Pancreas (tissue), 10 donors: Measurements from ENCODE around the gene LRRC4. TPM values are rescaled to one million over a fixed set of nuclear protein-coding genes. Genes with fewer than 3 reads are reported as not detected.

ENCODE experiments used
- ATAC-seq, 4 donors: fragments of 200-7000 bp; cut with Tn5 transposase; one replicate each; pipeline versions ENCODE4 v1.8.0 to v1.9.1; 2020; ENCODE audit warnings: mild to moderate bottlenecking in 4 of 4, moderate library complexity in 4 of 4
- DNase-seq, 6 donors: peaks; one replicate each; pipeline ENCODE4 v3.0.0-alpha.2; 2020
- FAIRE-seq: peaks from 2 replicates; lab custom pipeline; 2012; peaks lifted over from hg19 to GRCh38; lab: Jason Lieb, UNC
- H3K27ac ChIP-seq, 4 donors: fragments of 200-600 bp; sonication (generic); 1 replicate in 3 of 4; 2 replicates in 1 of 4; pipeline versions ENCODE4 v1.5.0 to v1.8.0; 2020
- H3K27me3 ChIP-seq, 4 donors: fragments of 200-600 bp; one replicate each; pipeline ENCODE4 v1.8.0; 2021
- H3K36me3 ChIP-seq, 3 donors: fragments of 200-600 bp; sonication (generic) in 1 of 3; one replicate each; pipeline versions ENCODE4 v1.5.0 to v1.8.0; 2020 to 2021
- H3K4me1 ChIP-seq, 3 donors: fragments of 200-600 bp; one replicate each; pipeline ENCODE4 v1.8.0; 2021
- H3K4me3 ChIP-seq, 4 donors: fragments of 200-600 bp; sonication (generic) in 2 of 4; one replicate each; pipeline versions ENCODE4 v1.5.0 to v1.8.0; 2020 to 2021
- H3K9me3 ChIP-seq, 4 donors: fragments of 200-600 bp; one replicate each; pipeline ENCODE4 v1.8.0; 2021
- WGBS, 2 donors: extraction: QIAGEN DNeasy Blood & Tissue Kit; methylation state at CpG; one replicate each; pipeline ENCODE4 v1.1.7; 2013; 5-methylcytosine and 5-hydroxymethylcytosine counted together
- intact Hi-C, 3 donors: fragments of 100-400 bp; cut with DNase I; formaldehyde crosslinking; loops; one replicate each; pipeline versions ENCODE4 v1.11.1 to v1.14.2; 2022
- polyA plus RNA-seq, 2 donors: library from polyadenylated mRNA; stranded (reverse); fragments of 200-250 nt; gene quantifications; one replicate each; pipeline ENCODE4 v1.2.3, GENCODE V29; 2013
- total RNA-seq, 6 donors: library from RNA; stranded (reverse); fragmentation: NEBNext Ultra II Directional in 4 of 6; extraction: Animal tissue kit (Norgen Biotek cat#: 25700) in 4 of 6; gene quantifications; one replicate each; pipeline versions ENCODE4 v1.2.1 to v1.2.4, GENCODE V29; 2021 to 2023
- TF ChIP-seq, protein P1 (sequence below), 4 donors: fragments of 200-600 bp; sonication (generic) in 3 of 4; IDR thresholded peaks; one replicate each; pipeline versions ENCODE4 v1.5.0 to v1.8.0; 2021; ENCODE audit warnings: antibody characterized with exemption in 4 of 4
- donor health status: healthy with polysubstance abuse.
- donor health status: DM: no; HTN: no; CAD: no; lungs with moderate emphysema.
- donor health status: DM: no; HTN: no; CAD: no.
- donor health status: control.
- donor health status: control.
- donor health status: Bipolar disorder and iron deficiency.
- donor health status: DM: yes; HTN: yes; CAD: no.
- donor health status: DM: no; HTN: no; CAD: no.
- donor health status: DM: no; HTN: no; CAD: no.
- donor health status: DM: yes; HTN: yes; CAD: no.

The LRRC4 gene
- total and polyA plus RNA-seq, 8 donors = 0.42 to 2.4 (median 0.84) TPM

GRCh38 chr7:128027485-128027980 lies 3.7 kb downstream of the LRRC4 start:
- Histone ChIP-seq H3K27ac (no peak overlapping the region), H3K9me3 (no peaks in the 10 kb centered on the region), H3K36me3 (no peaks in the 10 kb centered on the region), H3K27me3 (no peaks in the 10 kb centered on the region), H3K4me3 (no peak overlapping the region), H3K4me1 (no peaks in the 10 kb centered on the region)
- TF ChIP-seq, protein P1, sequence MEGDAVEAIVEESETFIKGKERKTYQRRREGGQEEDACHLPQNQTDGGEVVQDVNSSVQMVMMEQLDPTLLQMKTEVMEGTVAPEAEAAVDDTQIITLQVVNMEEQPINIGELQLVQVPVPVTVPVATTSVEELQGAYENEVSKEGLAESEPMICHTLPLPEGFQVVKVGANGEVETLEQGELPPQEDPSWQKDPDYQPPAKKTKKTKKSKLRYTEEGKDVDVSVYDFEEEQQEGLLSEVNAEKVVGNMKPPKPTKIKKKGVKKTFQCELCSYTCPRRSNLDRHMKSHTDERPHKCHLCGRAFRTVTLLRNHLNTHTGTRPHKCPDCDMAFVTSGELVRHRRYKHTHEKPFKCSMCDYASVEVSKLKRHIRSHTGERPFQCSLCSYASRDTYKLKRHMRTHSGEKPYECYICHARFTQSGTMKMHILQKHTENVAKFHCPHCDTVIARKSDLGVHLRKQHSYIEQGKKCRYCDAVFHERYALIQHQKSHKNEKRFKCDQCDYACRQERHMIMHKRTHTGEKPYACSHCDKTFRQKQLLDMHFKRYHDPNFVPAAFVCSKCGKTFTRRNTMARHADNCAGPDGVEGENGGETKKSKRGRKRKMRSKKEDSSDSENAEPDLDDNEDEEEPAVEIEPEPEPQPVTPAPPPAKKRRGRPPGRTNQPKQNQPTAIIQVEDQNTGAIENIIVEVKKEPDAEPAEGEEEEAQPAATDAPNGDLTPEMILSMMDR (IDR thresholded peaks at IDR 0.05) = no peak
- ATAC-seq (no peak), FAIRE-seq (no peak), DNase-seq (no peak)
- WGBS, 2 donors = 88 to 94% methylated on average over 4 of the region's 4 CpGs
- intact Hi-C loops = no loop called here

GRCh38 chr7:128026551-128026950 lies 4.7 kb downstream of the LRRC4 start:
- intact Hi-C loops = no loop called here
- Histone ChIP-seq H3K4me3 (no peak overlapping the region), H3K36me3 (no peaks in the 10 kb centered on the region), H3K4me1 (no peaks in the 10 kb centered on the region), H3K27ac (no peak overlapping the region), H3K27me3 (no peaks in the 10 kb centered on the region), H3K9me3 (no peaks in the 10 kb centered on the region)
- no peak for FAIRE-seq
- ATAC-seq = no peak
- WGBS, 2 donors = 38 to 42% methylated on average over 2 of the region's 2 CpGs
- DNase-seq = no peak
- TF ChIP-seq, protein P1 (IDR thresholded peaks at IDR 0.05) = no peak

DNA sequence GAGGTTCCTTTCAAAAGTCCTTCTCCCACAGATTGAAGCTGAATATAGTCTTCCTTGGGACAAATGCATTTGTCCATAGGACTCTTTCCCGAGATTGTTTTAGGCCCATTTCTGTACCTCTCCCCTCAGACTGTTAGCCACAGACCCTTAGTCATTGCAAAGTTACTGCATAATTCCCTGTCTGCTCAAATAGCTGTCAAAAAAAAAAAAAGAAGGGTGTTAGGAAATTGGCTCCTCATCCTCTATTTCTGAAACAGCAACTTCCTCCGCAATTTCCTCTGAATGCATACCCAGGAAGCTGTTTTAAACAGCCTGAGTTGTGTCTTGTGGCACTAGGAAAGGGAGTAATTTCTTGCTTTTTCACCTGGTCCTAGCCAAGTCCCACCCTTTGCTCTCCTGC lies 5.4 kb downstream of the LRRC4 start:
- 84 to 85% methylated on average over 2 of the region's 2 CpGs for WGBS, 2 donors
- H3K27ac ChIP-seq = no peak overlapping the region
- intact Hi-C loops = no loop called here
- no peaks in the 10 kb centered on the region for H3K36me3 ChIP-seq
- no peaks in the 10 kb centered on the region for H3K9me3 ChIP-seq
- DNase-seq (no peak), FAIRE-seq (no peak), ATAC-seq (no peak)
- TF ChIP-seq, protein P1 (IDR thresholded peaks at IDR 0.05) = no peak
- no peaks in the 10 kb centered on the region for H3K27me3 ChIP-seq
- no peak overlapping the region for H3K4me3 ChIP-seq
- no peaks in the 10 kb centered on the region for H3K4me1 ChIP-seq

DNA sequence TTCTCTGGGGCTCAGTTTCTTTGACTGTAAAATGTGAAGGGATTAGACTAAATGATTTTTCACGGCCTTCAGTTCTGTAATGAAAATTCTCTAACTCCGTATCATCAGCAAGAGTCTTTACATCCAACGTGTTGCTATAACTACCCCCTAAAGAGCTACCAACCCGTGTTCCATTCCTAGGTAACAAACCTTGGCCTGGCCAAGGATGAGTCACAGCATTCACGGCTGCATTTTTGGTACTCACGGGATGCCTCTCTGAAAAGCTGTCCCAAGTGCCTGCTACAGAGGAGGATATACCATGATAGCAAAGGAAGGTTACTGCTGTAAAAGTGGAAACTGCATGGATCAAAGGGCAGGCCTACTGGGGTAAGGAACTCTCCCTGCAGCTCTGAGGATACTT lies 5.9 kb downstream of the LRRC4 start:
- H3K27me3 ChIP-seq = no peaks in the 10 kb centered on the region

GRCh38 chr7:128024151-128024550 lies 7.1 kb downstream of the LRRC4 start:
- DNase-seq = no peak
- H3K36me3 ChIP-seq = no peaks in the 10 kb centered on the region
- 86% methylated on average over 3 of the region's 3 CpGs for WGBS, 2 donors
- no peaks in the 10 kb centered on the region for H3K4me1 ChIP-seq
- TF ChIP-seq, protein P1 (IDR thresholded peaks at IDR 0.05) = no peak
- no peak overlapping the region for H3K4me3 ChIP-seq
- no peaks in the 10 kb centered on the region for H3K27me3 ChIP-seq
- no peak for ATAC-seq
- no peak overlapping the region for H3K27ac ChIP-seq
- intact Hi-C loops = no loop called here
- no peaks in the 10 kb centered on the region for H3K9me3 ChIP-seq
- FAIRE-seq = no peak

More for the DNA sequence above, 5.9 kb downstream of the LRRC4 start:
- DNase-seq (no peak), ATAC-seq (no peak), FAIRE-seq (no peak)
- no peaks in the 10 kb centered on the region for H3K4me1 ChIP-seq
- no peaks in the 10 kb centered on the region for H3K9me3 ChIP-seq
- H3K36me3 ChIP-seq = no peaks in the 10 kb centered on the region
- WGBS, 2 donors = 77 to 84% methylated on average over 6 of the region's 6 CpGs
- H3K4me3 ChIP-seq = no peak overlapping the region
- intact Hi-C loops = no loop called here
- no peak overlapping the region for H3K27ac ChIP-seq
- TF ChIP-seq, protein P1 (IDR thresholded peaks at IDR 0.05) = no peak
